Measurements from ENCODE around the gene MFNG. TPM values are rescaled to one million over a fixed set of nuclear protein-coding genes. Genes with fewer than 3 reads are reported as not detected.

The MFNG gene
- total RNA-seq, 1 donor from 2014 or later: 75.4 TPM

DNA sequence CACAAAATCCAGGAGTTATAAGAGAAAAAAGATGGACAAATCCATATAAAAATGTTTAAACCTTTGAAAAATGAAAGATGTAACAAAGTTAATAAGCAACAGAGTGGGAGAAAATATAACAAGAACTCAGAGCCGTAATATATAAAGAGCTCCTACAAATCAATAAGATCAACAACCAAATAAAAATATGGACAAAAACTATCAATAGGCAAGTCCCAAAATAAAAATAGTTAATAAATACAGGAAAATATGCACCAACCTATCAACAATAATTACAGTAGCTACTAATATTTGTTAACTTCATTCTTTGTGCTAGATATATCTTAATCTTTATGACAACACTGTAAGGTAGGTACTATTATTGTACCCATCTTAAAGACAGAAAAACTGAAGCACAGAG, 30.3 kb upstream of the MFNG start:
- H3K4me1 Mint-ChIP-seq (ENCODE audit: unreplicated experiment): peaks cover 11% of the 10 kb centered on the region
- DNase-seq (ENCODE audit: low spot score): no peak
- no peak overlapping the region for H3K4me3 Mint-ChIP-seq (ENCODE audit: unreplicated experiment)
- TF ChIP-seq, protein P1, sequence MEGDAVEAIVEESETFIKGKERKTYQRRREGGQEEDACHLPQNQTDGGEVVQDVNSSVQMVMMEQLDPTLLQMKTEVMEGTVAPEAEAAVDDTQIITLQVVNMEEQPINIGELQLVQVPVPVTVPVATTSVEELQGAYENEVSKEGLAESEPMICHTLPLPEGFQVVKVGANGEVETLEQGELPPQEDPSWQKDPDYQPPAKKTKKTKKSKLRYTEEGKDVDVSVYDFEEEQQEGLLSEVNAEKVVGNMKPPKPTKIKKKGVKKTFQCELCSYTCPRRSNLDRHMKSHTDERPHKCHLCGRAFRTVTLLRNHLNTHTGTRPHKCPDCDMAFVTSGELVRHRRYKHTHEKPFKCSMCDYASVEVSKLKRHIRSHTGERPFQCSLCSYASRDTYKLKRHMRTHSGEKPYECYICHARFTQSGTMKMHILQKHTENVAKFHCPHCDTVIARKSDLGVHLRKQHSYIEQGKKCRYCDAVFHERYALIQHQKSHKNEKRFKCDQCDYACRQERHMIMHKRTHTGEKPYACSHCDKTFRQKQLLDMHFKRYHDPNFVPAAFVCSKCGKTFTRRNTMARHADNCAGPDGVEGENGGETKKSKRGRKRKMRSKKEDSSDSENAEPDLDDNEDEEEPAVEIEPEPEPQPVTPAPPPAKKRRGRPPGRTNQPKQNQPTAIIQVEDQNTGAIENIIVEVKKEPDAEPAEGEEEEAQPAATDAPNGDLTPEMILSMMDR (IDR thresholded peaks at IDR 0.05; ENCODE audit: unreplicated experiment): no peak
- no peak overlapping the region for H3K27ac Mint-ChIP-seq (ENCODE audit: unreplicated experiment)
- peaks cover 16% of the 10 kb centered on the region for H3K36me3 Mint-ChIP-seq (ENCODE audit: low read depth, unreplicated experiment)
- H3K27me3 Mint-ChIP-seq (ENCODE audit: unreplicated experiment): peaks cover 10% of the 10 kb centered on the region
- no peaks in the 10 kb centered on the region for H3K9me3 Mint-ChIP-seq (ENCODE audit: unreplicated experiment)

GRCh38 chr22:37515901-37516300, 29.7 kb upstream of the MFNG start:
- Mint-ChIP-seq H3K4me3 (ENCODE audit: unreplicated experiment) (no peak overlapping the region), H3K9me3 (ENCODE audit: unreplicated experiment) (no peaks in the 10 kb centered on the region), H3K4me1 (ENCODE audit: unreplicated experiment) (peaks cover 11% of the 10 kb centered on the region), H3K27me3 (ENCODE audit: unreplicated experiment) (peaks cover 10% of the 10 kb centered on the region), H3K27ac (ENCODE audit: unreplicated experiment) (no peak overlapping the region), H3K36me3 (ENCODE audit: low read depth, unreplicated experiment) (peaks cover 16% of the 10 kb centered on the region)
- TF ChIP-seq, protein P1 (IDR thresholded peaks at IDR 0.05; ENCODE audit: unreplicated experiment): no peak
- DNase-seq (ENCODE audit: low spot score): no peak

DNA sequence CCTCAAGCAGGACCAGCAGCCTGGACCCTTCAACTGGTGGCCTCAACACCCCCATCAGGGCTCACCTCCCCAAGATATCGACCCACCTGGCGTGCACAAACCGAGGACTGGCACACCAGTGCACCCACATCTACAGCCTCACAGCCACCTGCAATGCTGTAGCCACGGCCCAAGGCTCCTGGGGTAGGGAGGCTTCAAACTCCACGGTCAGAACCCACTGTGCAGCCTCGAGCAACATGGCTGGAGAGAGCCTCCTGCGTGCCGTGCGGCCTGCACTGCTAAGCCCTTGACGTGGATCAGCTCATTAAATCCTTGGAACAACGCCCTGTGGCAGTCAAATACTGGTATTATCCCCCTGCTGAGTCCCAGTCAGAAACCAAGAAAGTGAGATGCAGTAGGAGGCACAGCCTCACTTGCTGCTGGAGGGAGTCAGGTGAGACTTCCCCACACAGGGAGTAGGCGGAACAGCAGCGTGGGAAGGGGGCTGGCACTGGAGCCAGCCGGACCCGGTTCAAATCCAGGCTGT, 28.4 kb upstream of the MFNG start:
- no peak for DNase-seq (ENCODE audit: low spot score)
- Mint-ChIP-seq H3K27me3 (ENCODE audit: unreplicated experiment) (peaks cover 6% of the 10 kb centered on the region), H3K4me1 (ENCODE audit: unreplicated experiment) (peaks cover 13% of the 10 kb centered on the region), H3K36me3 (ENCODE audit: low read depth, unreplicated experiment) (peaks cover 16% of the 10 kb centered on the region), H3K27ac (ENCODE audit: unreplicated experiment) (no peak overlapping the region), H3K9me3 (ENCODE audit: unreplicated experiment) (no peaks in the 10 kb centered on the region), H3K4me3 (ENCODE audit: unreplicated experiment) (no peak overlapping the region)
- TF ChIP-seq, protein P1 (IDR thresholded peaks at IDR 0.05; ENCODE audit: unreplicated experiment): no peak

DNA sequence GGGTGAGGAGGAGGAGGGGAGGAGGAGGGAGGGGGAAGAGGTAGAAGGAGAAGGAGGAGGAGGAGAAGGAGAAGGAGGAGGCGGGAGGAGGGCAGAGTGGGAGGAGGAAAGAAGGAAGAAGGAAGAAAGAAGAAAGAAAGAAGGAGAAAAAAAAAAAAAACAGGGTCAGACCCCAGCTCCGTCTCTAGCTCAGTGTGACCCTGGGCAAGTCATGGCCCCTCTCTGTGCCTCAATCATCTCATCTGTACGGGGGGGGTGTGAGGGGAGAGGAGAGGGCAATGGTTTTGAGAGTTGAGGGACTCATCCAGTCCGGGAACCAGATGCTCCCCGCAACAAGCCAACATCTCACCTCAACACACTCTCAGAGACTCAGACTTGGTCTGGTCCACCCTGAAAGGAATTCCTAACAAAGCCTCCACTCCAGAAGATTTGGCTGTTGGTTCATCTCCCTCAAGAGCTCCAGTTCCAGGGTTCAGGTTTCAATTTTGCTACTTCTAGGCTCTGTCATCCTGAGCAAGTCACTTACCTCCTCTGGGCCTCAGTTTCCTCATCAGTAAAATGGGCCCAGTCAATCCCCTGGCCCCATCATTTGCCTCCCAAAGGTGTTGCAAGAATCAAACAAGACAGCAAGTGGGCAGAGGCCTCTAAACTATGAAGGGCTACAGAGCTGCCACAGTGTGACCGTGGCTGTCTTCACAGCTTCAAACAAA, 25.4 kb upstream of the MFNG start:
- TF ChIP-seq, protein P1 (IDR thresholded peaks at IDR 0.05; ENCODE audit: unreplicated experiment): no peak
- no peaks in the 10 kb centered on the region for H3K9me3 Mint-ChIP-seq (ENCODE audit: unreplicated experiment)
- DNase-seq (ENCODE audit: low spot score): no peak
- H3K4me1 Mint-ChIP-seq (ENCODE audit: unreplicated experiment): peaks cover 14% of the 10 kb centered on the region
- H3K4me3 Mint-ChIP-seq (ENCODE audit: unreplicated experiment): no peak overlapping the region
- no peak overlapping the region for H3K27ac Mint-ChIP-seq (ENCODE audit: unreplicated experiment)
- H3K36me3 Mint-ChIP-seq (ENCODE audit: low read depth, unreplicated experiment): peaks cover 19% of the 10 kb centered on the region
- peaks cover 3% of the 10 kb centered on the region for H3K27me3 Mint-ChIP-seq (ENCODE audit: unreplicated experiment)

DNA sequence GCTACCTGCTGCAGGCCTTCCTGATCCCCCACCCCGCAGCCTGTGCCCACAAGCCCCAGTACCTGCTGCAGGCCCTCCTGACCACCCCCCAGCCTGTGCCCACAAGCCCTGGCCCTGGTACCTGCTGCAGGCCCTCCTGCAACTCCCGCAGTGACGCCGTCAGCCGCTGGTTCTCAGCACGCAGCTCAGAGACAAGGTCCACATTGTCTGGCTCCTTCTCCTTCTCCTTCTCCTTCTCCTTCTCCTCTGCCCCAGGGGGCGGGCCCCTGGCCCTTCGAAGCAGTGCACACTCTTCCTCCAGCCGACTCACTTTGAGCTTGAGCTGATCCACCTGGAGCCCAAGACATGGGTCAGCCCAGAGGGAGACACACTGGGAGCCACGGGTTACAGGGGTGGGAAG, 23.9 kb upstream of the MFNG start:
- TF ChIP-seq, protein P1 (IDR thresholded peaks at IDR 0.05; ENCODE audit: unreplicated experiment): no peak
- Mint-ChIP-seq H3K27ac (ENCODE audit: unreplicated experiment) (no peak overlapping the region), H3K4me1 (ENCODE audit: unreplicated experiment) (peaks cover 14% of the 10 kb centered on the region), H3K4me3 (ENCODE audit: unreplicated experiment) (no peak overlapping the region), H3K9me3 (ENCODE audit: unreplicated experiment) (no peaks in the 10 kb centered on the region), H3K27me3 (ENCODE audit: unreplicated experiment) (peaks cover 3% of the 10 kb centered on the region), H3K36me3 (ENCODE audit: low read depth, unreplicated experiment) (peaks cover 15% of the 10 kb centered on the region)
- no peak for DNase-seq (ENCODE audit: low spot score)
